HG03432 (cell line): ENCODE measurements around the gene CSTPP1.
A peak's percentile ranks its signal among the peaks of the same experiment; 100 is the strongest.
"Not testable (repeated sequence)": the region's sequence is repeated elsewhere in the genome, so short reads cannot be mapped to it uniquely, and the experiment has no call there.

ENCODE experiments used
- ATAC-seq: cut with Tn5 transposase; IDR thresholded peaks from one replicate; pipeline ENCODE4 v1.9.1; 2021; ENCODE audit warnings: mild to moderate bottlenecking, moderate library complexity; ENCODE audit not compliant: unreplicated experiment

CSTPP1 gene

DNA sequence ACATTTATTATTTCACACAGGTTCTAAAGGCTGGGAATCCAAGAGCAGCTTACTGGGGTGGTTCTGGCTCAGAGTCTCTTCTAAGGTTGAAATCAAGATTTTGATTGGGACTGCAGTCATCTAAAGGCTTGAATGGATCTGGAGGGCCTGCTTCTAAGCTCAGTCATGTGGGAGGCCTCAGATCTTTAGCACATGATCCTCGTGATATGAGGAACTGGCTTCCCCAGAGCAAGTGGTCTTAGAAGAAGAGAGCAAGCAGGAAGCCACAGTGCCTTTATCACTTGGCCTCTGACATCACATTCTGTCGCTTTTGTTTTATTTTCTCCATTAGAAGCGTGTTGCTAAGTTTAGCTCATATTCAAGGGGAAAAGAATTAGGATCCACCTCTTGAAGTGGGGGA lies 151.2 kb downstream of the CSTPP1 start:
- no peak for ATAC-seq

DNA sequence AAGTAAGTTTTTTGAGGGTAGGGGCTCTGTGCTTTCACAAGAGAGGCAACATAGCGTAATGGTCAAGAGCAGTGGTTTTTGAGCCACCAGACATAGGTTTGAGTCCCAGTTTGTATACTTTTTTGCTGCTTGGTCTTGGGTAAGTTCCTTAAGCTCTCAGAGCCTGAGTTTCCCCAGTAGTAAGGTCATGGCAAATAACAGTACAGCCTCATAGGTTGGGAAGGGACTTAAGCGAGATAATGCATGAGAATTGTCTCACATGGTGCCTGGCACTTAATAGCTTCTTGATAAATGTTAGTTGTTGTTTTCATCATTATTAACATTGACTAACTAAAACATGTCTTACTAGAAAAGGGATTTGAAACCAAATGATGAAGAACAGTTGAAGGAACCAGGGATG lies 157.0 kb downstream of the CSTPP1 start:
- ATAC-seq = no peak

DNA sequence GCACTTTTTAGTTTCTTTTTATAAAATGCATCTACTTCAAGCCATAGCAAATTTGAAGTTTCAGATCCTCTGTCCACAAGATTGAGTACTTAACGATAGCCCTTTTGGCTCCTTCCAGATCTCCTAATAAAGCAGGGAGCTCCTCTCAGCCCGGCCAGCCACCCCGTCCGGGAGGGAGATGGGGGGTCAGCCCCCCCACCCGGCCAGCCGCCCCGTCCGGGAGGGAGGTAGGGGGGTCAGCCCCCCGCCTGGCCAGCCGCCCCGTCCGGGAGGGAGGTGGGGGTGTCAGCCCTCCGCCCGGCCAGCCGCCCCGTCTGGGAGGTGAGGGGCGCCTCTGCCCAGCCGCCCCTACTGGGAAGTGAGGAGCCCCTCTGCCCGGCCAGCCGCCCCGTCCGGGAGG lies 160.3 kb downstream of the CSTPP1 start:
- ATAC-seq = not testable (repeated sequence)

DNA sequence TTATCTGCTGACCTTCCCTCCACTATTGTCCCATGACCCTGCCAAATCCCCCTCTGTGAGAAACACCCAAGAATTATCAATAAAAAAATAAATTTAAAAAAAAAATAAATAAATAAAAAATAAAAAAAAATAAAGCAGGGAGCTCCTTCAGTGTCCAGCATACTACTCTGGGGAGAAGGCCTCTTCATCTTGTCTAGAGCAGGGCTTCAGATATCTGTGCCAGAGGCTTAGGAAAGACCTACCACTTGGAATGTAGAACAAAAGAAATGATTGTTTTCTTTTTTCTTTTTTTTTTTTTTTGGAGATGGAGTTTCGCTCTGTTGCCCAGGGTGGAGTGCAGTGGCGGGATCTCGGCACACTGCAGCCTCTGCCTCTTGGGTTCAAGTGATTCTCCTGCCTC lies 161.7 kb downstream of the CSTPP1 start:
- not testable (repeated sequence) for ATAC-seq

DNA sequence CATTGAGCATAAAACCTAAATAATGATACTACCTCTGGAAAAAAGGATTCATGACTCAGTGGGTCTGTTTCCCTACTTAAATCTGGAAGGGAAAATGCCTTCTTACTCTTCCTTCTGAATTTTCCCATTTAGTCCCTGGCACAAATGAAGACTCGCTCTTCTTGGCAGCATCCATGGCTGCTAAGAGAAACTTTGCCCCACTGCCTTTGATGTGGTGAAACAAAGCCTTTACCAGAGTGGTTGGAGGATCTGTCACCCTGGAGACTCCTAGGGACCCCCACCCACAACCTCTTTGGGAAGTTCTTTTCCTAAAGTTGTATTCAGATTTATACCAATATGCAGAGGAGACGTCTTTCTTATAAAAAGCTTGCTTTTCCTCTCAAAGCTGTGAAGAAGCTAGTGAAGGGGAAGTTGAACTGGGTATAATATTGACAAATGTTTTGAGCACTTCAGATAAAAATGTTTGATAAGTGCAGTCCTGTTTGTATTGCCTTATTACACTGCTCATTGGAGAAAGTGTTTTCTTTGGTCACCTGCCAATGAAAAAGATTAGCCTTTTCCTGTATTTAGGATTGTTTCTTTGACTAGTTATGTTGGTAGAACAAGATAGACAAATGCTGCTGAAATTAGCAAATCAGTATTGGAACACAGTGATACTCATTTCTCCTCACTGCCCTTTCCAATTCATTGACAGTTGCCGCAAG lies 162.8 kb downstream of the CSTPP1 start:
- ATAC-seq = no peak

DNA sequence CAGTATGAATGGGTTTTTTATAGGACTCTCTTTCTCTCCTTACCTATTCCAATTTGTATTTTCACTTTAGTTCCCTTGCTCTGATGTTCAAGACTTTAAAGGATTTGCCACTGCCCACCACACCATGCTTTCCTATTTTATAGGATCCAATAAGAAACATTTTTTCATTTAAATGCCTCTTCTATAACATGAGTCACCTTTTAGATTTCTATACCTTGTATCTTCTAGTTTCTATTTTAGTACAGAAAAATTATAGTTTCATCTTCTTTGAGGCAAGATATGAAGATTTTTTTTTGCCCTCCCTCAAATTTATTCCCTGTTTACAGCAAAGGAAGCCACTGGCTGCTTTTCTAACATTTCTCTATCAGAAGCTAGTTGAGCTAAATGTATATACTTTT lies 163.4 kb downstream of the CSTPP1 start:
- ATAC-seq = no peak

DNA sequence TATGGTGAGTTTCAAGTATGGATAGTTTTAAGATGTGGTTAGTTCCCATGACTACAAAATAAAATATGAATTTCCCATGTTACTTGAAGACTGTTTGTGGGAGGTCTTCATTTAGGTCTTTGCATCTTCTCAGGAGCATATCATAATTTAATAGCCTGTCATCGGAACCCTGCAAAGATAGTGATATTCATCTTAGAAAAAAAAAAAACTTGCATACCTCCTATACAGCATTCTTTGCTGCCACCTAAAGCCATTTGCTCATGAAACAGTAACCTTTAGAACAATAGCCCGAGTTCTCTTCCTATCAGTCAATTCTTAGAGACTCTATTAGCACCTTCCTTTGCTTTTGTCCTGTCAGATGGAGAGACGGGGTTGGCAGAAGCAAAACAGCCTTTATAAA lies 164.8 kb downstream of the CSTPP1 start:
- no peak for ATAC-seq

DNA sequence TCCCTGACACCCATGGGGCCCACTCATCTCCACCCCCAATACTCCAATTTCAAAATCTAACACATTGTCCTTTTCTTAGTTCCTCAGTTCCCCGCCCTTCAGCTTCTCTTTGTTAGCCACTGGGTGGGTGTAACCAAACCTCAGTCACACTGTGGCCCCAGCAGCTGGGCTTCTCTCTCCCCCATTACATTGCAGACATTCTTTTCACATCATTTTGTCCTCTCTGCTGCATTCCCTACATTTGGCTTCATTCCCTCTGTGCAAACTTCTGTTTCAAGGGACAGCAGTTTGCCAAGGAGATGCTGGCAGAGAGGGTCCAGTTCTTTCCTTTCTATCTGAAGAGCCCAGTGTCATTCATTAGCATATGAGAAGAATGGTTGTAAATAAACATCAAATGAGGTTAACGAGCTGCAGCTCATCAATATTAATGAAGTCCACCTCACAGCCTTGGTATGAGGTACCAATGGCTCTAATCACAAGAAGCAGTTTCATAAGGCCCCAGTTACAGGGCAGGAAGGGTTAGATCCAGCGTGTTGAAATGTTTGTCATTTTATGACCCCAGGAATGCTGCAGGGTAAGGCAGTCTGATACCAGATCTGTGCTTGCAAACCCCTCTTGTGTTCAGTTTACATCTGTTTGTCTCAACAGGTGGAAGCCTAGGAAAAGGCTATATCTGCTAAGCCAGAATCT lies 167.8 kb downstream of the CSTPP1 start:
- ATAC-seq = no peak

DNA sequence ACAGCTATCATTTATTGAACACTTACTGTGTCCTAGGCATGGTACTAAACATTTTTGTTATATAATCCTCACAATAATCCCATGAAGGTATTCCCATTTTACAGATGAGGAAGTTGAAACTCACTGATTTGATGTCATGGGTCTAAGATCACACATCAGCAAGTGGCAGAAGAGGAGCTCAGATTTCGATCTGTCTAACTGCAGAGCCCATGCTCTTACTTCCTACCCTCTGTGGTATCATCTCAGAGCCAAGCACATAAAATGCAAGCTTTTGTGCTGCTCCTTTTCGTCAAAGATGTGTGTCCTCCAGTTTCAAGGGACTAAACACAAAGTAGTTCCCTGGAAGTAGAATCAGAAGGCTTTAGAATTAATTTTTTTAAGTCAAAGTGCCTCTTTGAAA lies 169.0 kb downstream of the CSTPP1 start:
- ATAC-seq = no peak

DNA sequence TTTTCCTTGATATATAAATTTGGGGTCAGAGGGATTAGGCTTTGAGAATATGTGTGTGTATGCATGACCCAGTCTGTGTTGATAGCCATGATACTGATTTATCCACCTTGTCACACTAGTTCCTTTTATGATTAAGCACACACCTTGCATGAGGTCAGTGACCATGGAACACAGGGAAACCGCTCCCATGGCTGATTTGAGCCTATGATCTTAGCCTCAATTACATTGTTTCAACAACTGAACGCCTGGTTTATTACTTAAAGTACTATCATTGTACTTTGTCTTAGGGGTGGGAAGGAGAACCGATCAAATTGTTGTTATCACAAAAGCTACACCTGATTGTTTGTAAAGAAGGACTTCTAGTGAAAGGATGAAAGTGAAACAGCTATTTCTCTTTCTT lies 169.4 kb downstream of the CSTPP1 start:
- ATAC-seq = no peak

DNA sequence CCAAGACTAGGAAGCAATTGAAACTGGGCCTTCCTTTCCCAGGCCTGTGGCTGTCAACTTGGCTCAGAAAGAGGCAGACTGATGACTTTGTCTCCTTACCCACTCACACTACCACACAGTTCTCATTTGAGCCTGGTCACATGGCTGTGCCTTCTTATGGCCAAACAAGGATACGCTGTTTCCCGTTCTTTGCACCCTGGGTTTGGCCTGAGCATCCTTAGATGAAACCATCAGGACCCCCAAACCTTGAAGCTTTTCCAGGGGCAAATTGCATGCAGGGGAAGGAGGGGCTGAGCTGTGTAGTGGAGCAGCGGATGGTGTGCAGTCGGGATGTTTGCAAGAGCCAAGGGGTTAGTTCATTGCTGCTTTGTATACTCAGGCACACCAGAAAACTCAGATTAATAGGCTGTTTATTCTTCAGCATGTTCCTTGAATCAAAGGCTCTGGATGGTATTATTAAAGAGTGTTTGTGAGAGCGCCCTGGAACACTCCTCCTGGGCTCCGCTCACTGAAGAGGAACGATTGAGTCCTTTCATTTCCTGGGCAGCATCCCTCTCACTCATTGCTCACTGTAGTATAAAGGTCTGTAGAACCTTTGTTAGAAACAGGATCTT lies 170.3 kb downstream of the CSTPP1 start:
- no peak for ATAC-seq

DNA sequence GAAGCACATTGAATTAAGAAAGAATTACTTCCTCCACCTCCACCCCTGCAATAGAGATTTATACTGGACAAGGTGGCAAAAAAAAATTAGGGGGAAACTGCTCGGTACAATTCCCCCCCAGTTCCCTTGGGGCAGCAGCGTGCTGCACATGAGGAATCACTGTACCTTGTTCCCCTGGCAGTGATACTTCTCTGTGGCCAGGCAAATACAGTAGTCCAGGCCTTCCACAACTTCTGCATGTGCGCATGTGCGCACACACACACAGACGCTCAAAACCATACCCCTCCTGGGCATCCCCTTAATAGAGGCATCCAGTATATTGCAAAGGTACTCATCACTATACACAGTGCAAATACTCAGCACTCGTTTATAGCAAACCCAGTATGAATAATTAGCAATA lies 171.2 kb downstream of the CSTPP1 start:
- no peak for ATAC-seq

DNA sequence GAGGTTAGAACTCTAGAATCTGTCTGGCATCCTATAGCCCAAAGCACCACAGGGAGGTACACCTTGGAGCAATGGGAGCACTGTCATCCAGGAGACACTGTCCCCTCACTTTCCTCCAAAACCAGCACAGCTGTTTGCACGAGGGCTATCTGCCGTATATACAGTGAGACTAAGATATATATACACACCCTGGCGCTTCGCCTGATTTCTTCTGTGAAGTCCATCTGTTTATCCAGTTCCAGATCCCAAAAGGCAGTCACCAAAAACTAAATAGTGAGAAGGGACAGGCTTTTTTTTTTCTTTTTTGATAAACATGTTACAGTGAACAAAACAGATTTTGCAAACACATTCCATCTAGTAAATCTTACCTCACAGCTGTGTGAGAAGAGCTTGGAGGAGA lies 171.7 kb downstream of the CSTPP1 start:
- ATAC-seq = no peak

DNA sequence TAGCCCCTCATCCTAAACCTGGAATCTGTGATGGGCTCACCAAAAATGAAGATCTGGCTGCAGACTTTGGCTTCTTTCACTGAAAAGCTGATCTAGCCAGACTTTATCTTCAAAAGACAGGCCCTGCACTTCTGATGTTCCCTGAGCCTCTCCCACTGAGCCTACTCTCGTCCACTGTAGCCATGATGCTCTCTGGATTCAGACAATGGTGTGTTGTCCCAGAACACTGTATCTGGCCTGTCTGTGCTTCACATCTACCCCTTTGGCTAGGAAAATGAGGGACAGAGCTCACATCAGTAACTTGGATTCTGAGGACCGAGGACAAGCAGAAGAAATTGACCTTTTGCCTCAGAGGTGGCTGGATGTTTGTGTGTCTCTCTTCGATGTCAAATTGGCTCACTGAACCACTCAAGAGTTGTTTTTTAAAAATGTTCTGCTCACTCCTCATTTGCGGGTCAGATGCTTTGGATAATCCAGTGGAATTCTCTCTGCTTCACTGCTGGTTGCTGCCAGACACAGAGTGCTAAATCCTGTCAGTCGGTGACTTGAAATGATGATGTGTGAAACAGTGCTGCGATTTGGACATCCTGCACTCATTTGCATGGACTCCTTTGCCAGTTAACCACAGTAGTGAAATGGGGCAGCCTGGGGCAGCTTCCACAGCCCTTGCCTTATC lies 172.6 kb downstream of the CSTPP1 start:
- no peak for ATAC-seq

DNA sequence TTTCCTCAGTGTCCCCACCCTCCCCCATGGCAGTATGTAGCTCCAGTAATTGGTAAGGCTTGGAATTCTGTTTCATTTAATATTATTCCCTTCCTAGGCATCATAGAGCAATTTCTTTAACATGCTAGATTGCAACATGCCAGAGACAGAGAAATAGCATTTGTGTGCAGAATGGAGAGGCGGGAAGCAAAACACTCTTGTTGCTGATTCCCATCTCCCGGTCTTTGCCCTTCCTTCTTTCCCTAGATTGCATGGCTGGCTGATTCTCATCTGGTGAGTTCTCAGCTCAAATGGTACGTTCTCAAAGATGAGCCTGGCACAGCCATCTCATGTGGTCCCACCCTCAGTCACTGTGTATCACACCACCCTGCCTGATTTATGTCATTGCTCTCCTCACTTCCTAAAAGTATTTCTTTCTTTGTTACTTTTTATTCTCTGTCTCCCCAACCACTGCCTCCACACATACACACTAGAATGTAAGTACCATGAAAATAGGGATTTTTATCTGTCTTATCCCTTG lies 173.2 kb downstream of the CSTPP1 start:
- ATAC-seq = no peak

DNA sequence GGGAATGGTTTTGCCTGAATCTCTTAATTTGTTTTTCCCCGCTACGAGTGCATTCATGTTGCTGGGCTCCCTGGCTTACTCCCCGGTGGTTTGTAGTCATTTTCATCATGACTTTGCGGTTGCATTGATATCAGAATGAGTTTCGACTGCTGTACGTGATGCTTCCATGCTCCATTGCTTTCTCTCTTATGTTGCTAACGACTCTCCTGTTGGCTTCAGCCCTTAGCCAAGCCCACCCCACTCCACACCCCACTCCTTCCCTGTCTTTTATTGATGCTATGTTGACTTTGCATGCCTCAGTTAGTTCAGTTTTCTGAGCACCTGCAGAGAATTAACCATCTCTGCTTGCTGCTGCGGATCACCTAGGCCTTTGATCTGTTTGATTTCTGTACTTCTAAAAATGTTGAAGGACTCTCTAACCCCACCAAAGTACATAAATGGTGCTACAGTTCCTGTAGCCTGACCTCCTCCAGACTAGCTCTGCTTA lies 174.8 kb downstream of the CSTPP1 start:
- peak; percentile 91 for ATAC-seq

DNA sequence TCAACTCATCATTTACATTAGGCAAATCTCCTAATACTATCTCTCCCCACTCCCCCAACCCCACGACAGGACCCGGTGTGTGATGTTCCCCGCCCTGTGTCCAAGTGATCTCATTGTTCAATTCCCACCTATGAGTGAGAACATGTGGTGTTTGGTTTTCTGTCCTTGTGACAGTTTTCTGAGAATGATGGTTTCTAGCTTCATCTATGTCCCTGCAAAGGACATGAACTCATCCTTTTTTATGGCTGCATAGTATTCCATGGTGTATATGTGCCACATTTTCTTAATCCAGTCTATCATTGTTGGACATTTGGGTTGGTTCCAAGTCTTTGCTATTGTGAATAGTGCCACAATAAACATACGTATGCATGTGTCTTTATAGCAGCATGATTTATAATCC lies 176.4 kb downstream of the CSTPP1 start:
- not testable (repeated sequence) for ATAC-seq

DNA sequence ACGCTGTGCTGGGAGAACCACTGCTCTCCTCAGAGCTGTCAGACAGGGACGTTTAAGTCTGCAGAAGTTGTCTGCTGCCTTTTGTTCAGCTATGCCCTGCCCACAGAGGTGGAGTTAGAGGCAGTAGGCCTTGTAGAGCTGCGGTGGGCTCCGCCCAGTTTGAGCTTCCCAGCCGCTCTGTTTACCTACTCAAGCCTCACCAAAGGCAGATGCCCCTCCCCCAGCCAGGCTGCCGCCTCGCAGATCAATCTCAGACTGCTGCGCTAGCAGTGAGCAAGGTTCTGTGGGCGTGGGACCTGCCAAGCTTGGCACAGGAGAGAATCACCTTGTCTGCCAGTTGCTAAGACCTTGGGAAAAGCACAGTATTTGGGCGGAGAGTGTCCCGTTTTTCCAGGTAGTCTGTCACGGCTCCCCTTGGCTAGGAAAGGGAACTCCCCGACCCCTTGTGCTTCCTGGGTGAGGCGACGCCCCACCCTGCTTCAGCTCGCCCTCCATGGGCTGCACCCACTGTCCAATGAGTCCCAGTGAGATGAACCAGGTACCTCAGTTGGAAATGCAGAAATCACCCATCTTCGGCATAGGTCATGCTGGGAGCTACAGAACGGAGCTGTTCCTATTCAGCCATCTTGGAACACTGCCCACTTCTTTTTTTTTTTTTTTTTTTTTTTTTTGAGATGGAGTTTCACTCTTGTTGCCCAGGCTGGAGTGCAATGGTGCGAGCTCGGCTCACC lies 182.6 kb downstream of the CSTPP1 start:
- not testable (repeated sequence) for ATAC-seq

DNA sequence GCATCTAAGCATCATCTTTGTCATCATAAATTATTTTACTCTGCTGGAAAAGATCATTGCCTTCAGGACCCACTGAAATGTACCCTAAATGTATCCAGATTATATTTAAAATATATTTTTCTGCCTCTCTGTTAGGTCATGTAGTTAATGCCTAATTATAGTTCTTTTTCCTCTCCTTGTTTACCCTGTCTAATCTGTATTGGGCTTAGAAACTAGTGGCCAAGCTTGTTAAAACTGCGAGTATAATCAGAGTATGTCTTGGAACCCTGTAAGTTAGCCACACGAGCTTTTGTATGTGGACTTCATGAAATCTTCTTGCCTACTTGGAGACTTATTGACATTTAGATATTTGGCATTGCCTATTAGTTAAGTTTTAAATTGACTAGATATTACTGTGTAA lies 184.5 kb downstream of the CSTPP1 start:
- ATAC-seq = no peak

DNA sequence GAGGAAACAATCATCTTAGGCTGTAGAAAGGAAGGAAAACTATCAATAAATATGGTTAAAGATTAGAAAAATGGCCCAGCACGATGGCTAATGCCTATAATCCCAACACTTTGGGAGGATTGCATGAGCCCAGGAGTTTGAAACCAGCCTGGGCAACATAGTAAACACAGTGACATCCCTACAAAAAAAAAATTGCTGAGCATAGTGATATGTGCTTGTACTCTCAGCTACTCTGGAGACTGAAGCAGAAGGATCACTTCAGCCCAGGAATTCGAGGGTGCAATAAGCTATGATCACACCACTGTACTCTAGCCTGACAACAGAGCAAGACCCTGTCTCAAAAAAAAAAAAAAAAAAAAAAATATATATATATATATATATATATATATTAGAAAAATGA lies 185.2 kb downstream of the CSTPP1 start:
- no peak for ATAC-seq

DNA sequence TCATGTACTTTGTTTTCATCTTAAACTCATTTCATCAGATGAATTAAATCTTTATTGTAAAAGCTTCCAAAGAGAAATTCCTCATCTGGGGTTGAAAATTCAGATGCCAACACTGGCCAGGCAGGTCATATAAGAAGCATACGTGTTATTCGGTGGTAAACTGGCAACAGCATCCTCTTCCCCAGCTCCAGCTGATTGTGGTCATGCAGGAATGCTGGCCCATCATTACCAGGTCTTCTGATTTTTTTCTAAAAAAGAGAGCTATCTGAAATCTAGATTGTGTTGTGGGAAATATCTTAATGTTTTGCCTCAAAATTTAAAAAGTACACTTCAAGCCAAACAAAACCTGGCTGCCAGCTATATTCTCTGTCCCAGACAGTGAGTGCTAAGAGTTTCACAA lies 186.5 kb downstream of the CSTPP1 start:
- ATAC-seq = no peak
